Breast epithelium (tissue), 4 donors: ENCODE results near the gene EHD4. TPM values are rescaled to one million over a fixed set of nuclear protein-coding genes. Genes with fewer than 3 reads are reported as not detected.
A peak's percentile ranks its signal among the peaks of the same experiment; 100 is the strongest.

ENCODE experiments used
- DNase-seq, 2 donors: peaks; one replicate each; pipeline ENCODE4 v3.0.0-alpha.2; 2019; ENCODE audit warnings: low spot score in 2 of 2
- H3K27ac ChIP-seq, 2 donors: fragments of 200-600 bp; sonication (generic) in 1 of 2; one replicate each; pipeline ENCODE4 v1.5.1; 2016 to 2019; ENCODE audit warnings: mild to moderate bottlenecking in 1 of 2
- H3K27me3 ChIP-seq, 2 donors: fragments of 200-600 bp; sonication (generic) in 1 of 2; one replicate each; pipeline versions ENCODE4 v1.5.1 to v1.6.0; 2017 to 2019; ENCODE audit warnings: control low read depth in 1 of 2, mild to moderate bottlenecking in 1 of 2
- H3K36me3 ChIP-seq: fragments of 200-600 bp; one replicate; pipeline ENCODE4 v1.5.1; 2019
- H3K4me1 ChIP-seq, 2 donors: fragments of 200-600 bp; sonication (generic); one replicate each; pipeline ENCODE4 v1.5.1; 2016 to 2019; ENCODE audit warnings: control low read depth in 1 of 2
- H3K4me3 ChIP-seq, 3 donors: fragments of 200-600 bp; sonication (generic); 1 replicate in 2 of 3; 2 replicates in 1 of 3; pipeline ENCODE4 v1.5.1; 2016 to 2019; ENCODE audit warnings: mild to moderate bottlenecking in 3 of 3, moderate library complexity in 2 of 3
- H3K9me3 ChIP-seq, 2 donors: fragments of 200-600 bp; sonication (generic) in 1 of 2; one replicate each; pipeline ENCODE4 v1.5.1; 2016 to 2019; ENCODE audit warnings: control low read depth in 1 of 2
- POLR2A ChIP-seq: fragments of 450-650 bp; IDR thresholded peaks from one replicate; pipeline ENCODE4 v1.6.1; 2016; ENCODE audit warnings: antibody characterized with exemption, mild to moderate bottlenecking, moderate library complexity
- POLR2AphosphoS5 ChIP-seq, 3 donors: sonication (generic); formaldehyde crosslinking; IDR thresholded peaks; one replicate each; pipeline ENCODE4 v1.6.1; 2017; ENCODE audit warnings: antibody characterized with exemption in 3 of 3
- intact Hi-C: fragments of 100-400 bp; cut with DNase I; formaldehyde crosslinking; loops from one replicate; pipeline ENCODE4 v1.15.1; 2023; ENCODE audit warnings: low total_unique reads
- total RNA-seq, 3 donors: library from RNA; depleted of rRNA; stranded (reverse); fragments of >200 nt; gene quantifications; one replicate each; pipeline ENCODE4 v1.1.0, GENCODE V29; 2016
- TF ChIP-seq, protein P1 (sequence below), 3 donors: fragments of 450-650 bp; IDR thresholded peaks; one replicate each; pipeline ENCODE4 v1.5.1; 2016 to 2017; ENCODE audit warnings: antibody characterized with exemption in 3 of 3, mild to moderate bottlenecking in 3 of 3, moderate library complexity in 3 of 3

Gene EHD4
- total RNA-seq, 3 donors from 2014 or later: 30.2 to 30.5 (median 30.4) TPM

DNA sequence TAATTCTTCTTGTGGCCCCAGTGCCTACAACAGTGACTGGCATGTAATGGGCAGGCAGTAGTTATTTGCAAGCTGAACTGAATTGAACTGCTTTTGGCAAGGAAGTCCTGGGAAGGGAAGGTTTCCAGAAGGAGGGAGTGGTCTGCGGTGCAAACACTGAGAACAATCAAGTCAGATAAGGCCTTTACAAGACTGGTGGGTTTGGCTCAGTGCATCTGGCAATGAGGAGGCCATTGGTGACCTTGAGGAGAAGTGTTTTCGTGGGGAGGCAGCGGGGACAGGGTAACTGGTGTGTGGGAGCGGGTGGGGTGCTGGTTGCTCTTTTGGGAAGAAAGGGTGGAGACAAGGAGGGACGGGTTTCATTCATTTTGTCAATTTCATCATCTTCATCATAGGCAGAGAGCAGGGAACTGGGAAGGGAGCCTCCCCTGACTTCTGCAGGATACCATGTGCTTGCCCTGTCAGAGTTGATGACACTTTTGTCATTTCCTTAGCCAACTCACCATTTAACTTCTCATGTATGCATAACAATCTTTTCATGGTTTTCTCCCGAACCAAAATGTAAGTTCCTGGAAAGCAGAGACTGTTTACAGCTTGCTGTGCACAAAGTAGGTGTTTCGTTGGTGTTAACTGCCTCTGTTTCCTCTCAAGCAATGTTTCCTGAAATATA lies 8.4 kb upstream of the EHD4 start:
- Histone ChIP-seq H3K4me1 (no peaks in the 10 kb centered on the region), H3K27me3 (no peaks in the 10 kb centered on the region), H3K9me3 (no peaks in the 10 kb centered on the region), H3K4me3 (no peak overlapping the region), H3K27ac (no peak overlapping the region), H3K36me3 (no peaks in the 10 kb centered on the region)
- intact Hi-C loops: no loop called here
- DNase-seq: peak in 1 of 2 donors; percentile 15
- TF ChIP-seq POLR2A (no peak), POLR2AphosphoS5 (IDR thresholded peaks at IDR 0.05) (no peak)
- TF ChIP-seq, protein P1, sequence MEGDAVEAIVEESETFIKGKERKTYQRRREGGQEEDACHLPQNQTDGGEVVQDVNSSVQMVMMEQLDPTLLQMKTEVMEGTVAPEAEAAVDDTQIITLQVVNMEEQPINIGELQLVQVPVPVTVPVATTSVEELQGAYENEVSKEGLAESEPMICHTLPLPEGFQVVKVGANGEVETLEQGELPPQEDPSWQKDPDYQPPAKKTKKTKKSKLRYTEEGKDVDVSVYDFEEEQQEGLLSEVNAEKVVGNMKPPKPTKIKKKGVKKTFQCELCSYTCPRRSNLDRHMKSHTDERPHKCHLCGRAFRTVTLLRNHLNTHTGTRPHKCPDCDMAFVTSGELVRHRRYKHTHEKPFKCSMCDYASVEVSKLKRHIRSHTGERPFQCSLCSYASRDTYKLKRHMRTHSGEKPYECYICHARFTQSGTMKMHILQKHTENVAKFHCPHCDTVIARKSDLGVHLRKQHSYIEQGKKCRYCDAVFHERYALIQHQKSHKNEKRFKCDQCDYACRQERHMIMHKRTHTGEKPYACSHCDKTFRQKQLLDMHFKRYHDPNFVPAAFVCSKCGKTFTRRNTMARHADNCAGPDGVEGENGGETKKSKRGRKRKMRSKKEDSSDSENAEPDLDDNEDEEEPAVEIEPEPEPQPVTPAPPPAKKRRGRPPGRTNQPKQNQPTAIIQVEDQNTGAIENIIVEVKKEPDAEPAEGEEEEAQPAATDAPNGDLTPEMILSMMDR (IDR thresholded peaks at IDR 0.05): no peak

DNA sequence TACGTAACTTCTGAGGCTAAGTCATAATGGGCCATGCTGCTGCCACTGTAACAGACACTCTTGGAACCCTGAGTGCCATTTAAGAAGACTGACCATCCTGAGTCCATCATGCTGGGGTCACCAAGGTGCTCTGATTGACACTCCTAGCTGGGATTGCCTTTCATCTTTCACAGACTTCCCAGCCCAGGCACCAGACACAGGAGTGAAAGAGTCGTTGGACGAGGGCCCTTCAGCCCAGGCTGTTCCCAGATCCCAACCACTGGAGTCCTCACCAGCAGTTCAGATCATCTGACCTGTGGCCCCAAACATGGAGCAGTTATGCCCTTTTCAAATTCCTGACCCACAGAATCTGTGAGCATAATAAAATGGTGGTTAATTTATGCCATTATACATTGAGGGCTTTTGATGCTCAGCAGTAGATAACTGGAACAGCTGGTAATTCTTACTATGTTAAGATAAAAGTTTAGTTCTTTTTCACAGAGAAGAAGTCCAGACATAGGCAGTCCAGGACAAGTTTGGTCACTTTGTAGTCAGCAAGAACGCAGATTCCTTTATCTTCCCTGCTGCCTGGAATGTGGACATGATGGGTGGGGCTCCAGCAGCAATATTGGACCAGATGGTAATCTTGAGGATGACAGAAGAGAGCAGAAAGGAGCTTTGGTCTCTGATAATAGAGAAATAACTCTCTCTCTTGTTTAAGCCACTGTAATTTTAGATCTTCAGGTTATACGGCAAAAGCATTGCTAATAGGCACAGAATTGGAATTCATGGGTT lies 7.3 kb upstream of the EHD4 start:
- Histone ChIP-seq H3K4me1 (no peaks in the 10 kb centered on the region), H3K36me3 (no peaks in the 10 kb centered on the region), H3K27ac (no peak overlapping the region), H3K9me3 (no peaks in the 10 kb centered on the region), H3K4me3 (no peak overlapping the region), H3K27me3 (no peaks in the 10 kb centered on the region)
- DNase-seq: peak in 1 of 2 donors; percentile 24
- intact Hi-C loops: no loop called here
- no peak for TF ChIP-seq POLR2A
- TF ChIP-seq, protein P1 (IDR thresholded peaks at IDR 0.05): no peak
- no peak for TF ChIP-seq POLR2AphosphoS5 (IDR thresholded peaks at IDR 0.05)

DNA sequence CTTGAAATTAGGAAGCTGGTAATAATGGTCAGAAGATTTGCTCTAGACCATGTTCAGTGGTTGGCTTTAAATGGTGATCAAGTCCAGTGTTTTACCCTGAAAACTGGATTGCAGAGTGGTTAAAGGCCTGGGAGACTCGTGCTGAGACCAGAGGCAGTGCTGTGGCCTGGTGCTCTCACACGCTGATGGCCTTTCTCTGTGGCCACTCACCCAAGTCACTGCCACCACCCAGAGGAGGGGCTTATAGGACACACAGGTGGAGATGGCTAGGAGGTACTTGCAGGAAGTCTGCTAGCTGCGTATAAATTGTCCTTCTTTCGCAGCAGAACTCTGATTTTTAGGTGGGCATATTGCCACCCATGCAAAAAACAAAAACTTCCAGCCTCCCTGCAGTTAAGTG lies 6.2 kb upstream of the EHD4 start:
- no peaks in the 10 kb centered on the region for H3K9me3 ChIP-seq
- intact Hi-C loops: no loop called here
- no peak overlapping the region for H3K4me3 ChIP-seq
- no peak for TF ChIP-seq POLR2AphosphoS5 (IDR thresholded peaks at IDR 0.05)
- TF ChIP-seq, protein P1 (IDR thresholded peaks at IDR 0.05): no peak
- TF ChIP-seq POLR2A: no peak
- DNase-seq: no peak
- H3K4me1 ChIP-seq: no peaks in the 10 kb centered on the region
- no peak overlapping the region for H3K27ac ChIP-seq
- no peaks in the 10 kb centered on the region for H3K36me3 ChIP-seq
- no peaks in the 10 kb centered on the region for H3K27me3 ChIP-seq

DNA sequence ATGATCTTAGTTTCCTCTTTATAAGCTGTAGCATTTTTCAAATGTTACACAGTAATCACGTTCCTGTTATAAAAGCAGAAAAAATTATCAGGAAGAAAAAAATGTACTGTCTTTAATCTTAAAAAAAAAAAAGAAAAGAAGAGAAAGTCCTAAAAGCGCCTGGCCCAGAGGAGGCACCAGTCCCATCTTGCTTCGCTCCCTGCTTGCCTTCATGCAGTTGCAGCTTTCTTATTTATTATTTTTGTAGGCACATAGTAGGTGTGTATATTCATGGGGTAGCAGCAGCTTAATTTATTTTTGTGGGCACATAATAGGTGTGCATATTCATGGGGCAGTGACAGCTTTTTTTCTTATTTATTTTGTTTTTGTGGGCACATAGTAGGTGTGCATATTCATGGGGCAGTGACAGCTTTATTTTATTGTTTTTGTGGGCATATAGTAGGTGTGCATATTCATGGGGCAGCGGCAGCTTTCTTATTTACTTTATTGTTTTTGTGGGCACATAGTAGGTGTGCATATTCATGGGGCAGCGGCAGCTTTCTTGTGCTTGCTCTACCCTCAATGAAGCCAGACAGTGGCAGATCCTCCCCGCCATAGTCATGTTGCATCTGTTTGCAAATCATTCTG lies 5.5 kb upstream of the EHD4 start:
- TF ChIP-seq, protein P1 (IDR thresholded peaks at IDR 0.05): no peak
- no peak for TF ChIP-seq POLR2AphosphoS5 (IDR thresholded peaks at IDR 0.05)
- no peak for TF ChIP-seq POLR2A
- H3K9me3 ChIP-seq: no peaks in the 10 kb centered on the region
- H3K27me3 ChIP-seq: no peaks in the 10 kb centered on the region
- H3K4me1 ChIP-seq: no peaks in the 10 kb centered on the region
- H3K4me3 ChIP-seq: no peak overlapping the region
- DNase-seq: peak in 1 of 2 donors; percentile 6
- intact Hi-C loops: no loop called here
- H3K36me3 ChIP-seq: no peaks in the 10 kb centered on the region
- H3K27ac ChIP-seq: no peak overlapping the region

DNA sequence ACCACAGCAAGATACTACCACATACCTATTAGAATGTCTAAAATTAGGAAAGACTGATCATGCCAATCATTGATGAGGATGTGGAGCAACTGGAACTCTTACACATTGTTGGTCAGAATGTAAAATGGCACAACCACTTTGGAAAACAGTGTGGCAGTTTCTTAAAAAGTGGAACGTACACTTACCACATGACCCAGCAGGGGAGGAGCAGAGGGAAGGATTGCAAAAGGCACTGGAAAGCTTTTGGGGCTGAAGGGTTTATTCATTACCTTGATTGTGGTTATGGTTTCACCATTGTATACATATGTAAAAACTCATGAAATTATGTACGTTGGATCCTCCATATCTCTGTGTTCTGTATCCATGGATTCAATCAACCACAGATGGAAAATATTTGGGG lies 3.3 kb upstream of the EHD4 start:
- TF ChIP-seq POLR2A (no peak), POLR2AphosphoS5 (IDR thresholded peaks at IDR 0.05) (no peak)
- TF ChIP-seq, protein P1 (IDR thresholded peaks at IDR 0.05): no peak
- intact Hi-C loops: no loop called here
- DNase-seq: no peak

More for the DNA sequence above, 3.3 kb upstream of the EHD4 start:
- Histone ChIP-seq H3K27me3 (no peaks in the 10 kb centered on the region), H3K36me3 (no peaks in the 10 kb centered on the region), H3K4me3 (no peak overlapping the region), H3K27ac (no peak overlapping the region), H3K9me3 (no peaks in the 10 kb centered on the region), H3K4me1 (no peaks in the 10 kb centered on the region)
